Ectodermal cell (in vitro differentiated cells): ENCODE measurements around the gene PREX1.
"Not testable (repeated sequence)": the region's sequence is repeated elsewhere in the genome, so short reads cannot be mapped to it uniquely, and the experiment has no call there.

Source experiments
- H3K27ac ChIP-seq: 2 replicates; pipeline ENCODE4 v1.7.0; 2013; ENCODE audit warnings: mild to moderate bottlenecking, low read depth, low read length; ENCODE audit not compliant: insufficient read depth, poor library complexity, severe bottlenecking
- H3K27me3 ChIP-seq: 2 replicates; pipeline ENCODE4 v1.7.0; 2013; ENCODE audit warnings: mild to moderate bottlenecking, low read length; ENCODE audit not compliant: insufficient read depth, control insufficient read depth, poor library complexity, severe bottlenecking
- H3K36me3 ChIP-seq: one replicate; pipeline ENCODE4 v1.7.0; 2013; ENCODE audit warnings: low read length; ENCODE audit not compliant: control insufficient read depth, insufficient read depth
- H3K4me1 ChIP-seq: one replicate; pipeline ENCODE4 v1.7.0; 2013; ENCODE audit warnings: low read length; ENCODE audit not compliant: control insufficient read depth, insufficient read depth
- H3K4me3 ChIP-seq: 2 replicates; pipeline ENCODE4 v1.7.0; 2013; ENCODE audit warnings: low read depth, low read length, control low read depth; ENCODE audit not compliant: insufficient read depth
- H3K9me3 ChIP-seq: 2 replicates; pipeline ENCODE4 v1.7.0; 2013; ENCODE audit warnings: mild to moderate bottlenecking, low read length, moderate library complexity; ENCODE audit not compliant: control insufficient read depth
- WGBS, 2 experiments: methylation state at CpG; one replicate each; pipeline ENCODE4 v1.1.7; 2013; ENCODE audit warnings: missing lambda C conversion rate in 2 of 2; 5-methylcytosine and 5-hydroxymethylcytosine counted together

The PREX1 gene

GRCh38 chr20:48775545-48775944 is 52.3 kb downstream of the PREX1 start:
- 93 to 95% methylated on average over 7 of the region's 7 CpGs for WGBS, 2 experiments
- not testable (repeated sequence) for H3K9me3 ChIP-seq, H3K27me3 ChIP-seq, H3K27ac ChIP-seq, H3K4me3 ChIP-seq, H3K4me1 ChIP-seq, H3K36me3 ChIP-seq

GRCh38 chr20:48774696-48775095 is 53.1 kb downstream of the PREX1 start:
- no peak overlapping the region for H3K4me3 ChIP-seq
- H3K36me3 ChIP-seq = no peaks in the 10 kb centered on the region
- 91 to 95% methylated on average over 11 of the region's 11 CpGs for WGBS, 2 experiments
- H3K27ac ChIP-seq = no peak overlapping the region
- no peaks in the 10 kb centered on the region for H3K4me1 ChIP-seq
- no peaks in the 10 kb centered on the region for H3K9me3 ChIP-seq
- H3K27me3 ChIP-seq = no peaks in the 10 kb centered on the region

GRCh38 chr20:48773837-48774418 is 53.9 kb downstream of the PREX1 start:
- H3K36me3 ChIP-seq = no peaks in the 10 kb centered on the region
- H3K4me3 ChIP-seq = no peak overlapping the region
- no peak overlapping the region for H3K27ac ChIP-seq
- peaks cover 2% of the 10 kb centered on the region for H3K4me1 ChIP-seq
- H3K27me3 ChIP-seq = no peaks in the 10 kb centered on the region
- 92 to 93% methylated on average over 13 to 14 of the region's 14 CpGs for WGBS, 2 experiments
- H3K9me3 ChIP-seq = no peaks in the 10 kb centered on the region

- no peaks in the 10 kb centered on the region for H3K9me3 ChIP-seq
- WGBS, 2 experiments = 87 to 88% methylated on average over 17 of the region's 17 CpGs
- no peak overlapping the region for H3K4me3 ChIP-seq
- no peaks in the 10 kb centered on the region for H3K27me3 ChIP-seq
- no peaks in the 10 kb centered on the region for H3K36me3 ChIP-seq
- no peak overlapping the region for H3K27ac ChIP-seq
- peaks cover 8% of the 10 kb centered on the region for H3K4me1 ChIP-seq
These were observed 55.4 kb downstream of the PREX1 start for GRCh38 chr20:48772183-48772976.

- Histone ChIP-seq H3K9me3 (no peaks in the 10 kb centered on the region), H3K27me3 (no peaks in the 10 kb centered on the region), H3K4me1 (peaks cover 8% of the 10 kb centered on the region), H3K27ac (no peak overlapping the region), H3K36me3 (no peaks in the 10 kb centered on the region), H3K4me3 (no peak overlapping the region)
- WGBS, 2 experiments = 92 to 95% methylated on average over 10 of the region's 10 CpGs
These were observed 56.3 kb downstream of the PREX1 start for GRCh38 chr20:48771542-48771941.

- Histone ChIP-seq H3K4me1 (peaks cover 8% of the 10 kb centered on the region), H3K36me3 (no peaks in the 10 kb centered on the region), H3K4me3 (no peak overlapping the region), H3K9me3 (no peaks in the 10 kb centered on the region), H3K27ac (no peak overlapping the region), H3K27me3 (no peaks in the 10 kb centered on the region)
- WGBS, 2 experiments = 80 to 82% methylated on average over 9 of the region's 9 CpGs
These were observed 56.9 kb downstream of the PREX1 start for GRCh38 chr20:48770700-48771442.

- no peak overlapping the region for H3K4me3 ChIP-seq
- H3K9me3 ChIP-seq = no peaks in the 10 kb centered on the region
- 70% methylated on average over 21 of the region's 21 CpGs for WGBS, 2 experiments
- peaks cover 8% of the 10 kb centered on the region for H3K4me1 ChIP-seq
- H3K27me3 ChIP-seq = no peaks in the 10 kb centered on the region
- no peaks in the 10 kb centered on the region for H3K36me3 ChIP-seq
- no peak overlapping the region for H3K27ac ChIP-seq
These were observed 58.5 kb downstream of the PREX1 start for GRCh38 chr20:48769069-48769983.

GRCh38 chr20:48766961-48767960 is 60.5 kb downstream of the PREX1 start:
- Histone ChIP-seq H3K4me3 (no peak overlapping the region), H3K27ac (no peak overlapping the region), H3K36me3 (no peaks in the 10 kb centered on the region), H3K9me3 (no peaks in the 10 kb centered on the region), H3K4me1 (peaks cover 12% of the 10 kb centered on the region), H3K27me3 (no peaks in the 10 kb centered on the region)
- 92 to 93% methylated on average over 27 of the region's 27 CpGs for WGBS, 2 experiments

GRCh38 chr20:48766205-48766604 is 61.6 kb downstream of the PREX1 start:
- 94 to 96% methylated on average over 7 of the region's 7 CpGs for WGBS, 2 experiments
- Histone ChIP-seq H3K4me3 (no peak overlapping the region), H3K27ac (no peak overlapping the region), H3K36me3 (no peaks in the 10 kb centered on the region), H3K27me3 (no peaks in the 10 kb centered on the region), H3K4me1 (peaks cover 12% of the 10 kb centered on the region), H3K9me3 (no peaks in the 10 kb centered on the region)
